Measurements from ENCODE around the gene PLK1. TPM values are rescaled to one million over a fixed set of nuclear protein-coding genes. Genes with fewer than 3 reads are reported as not detected.
"Not testable (repeated sequence)": the region's sequence is repeated elsewhere in the genome, so short reads cannot be mapped to it uniquely, and the experiment has no call there.

Gene PLK1
- total RNA-seq (2014; rRNA removed; shearing (Covaris generic)), result 53.2 and 65.5 TPM in 2 replicates

DNA sequence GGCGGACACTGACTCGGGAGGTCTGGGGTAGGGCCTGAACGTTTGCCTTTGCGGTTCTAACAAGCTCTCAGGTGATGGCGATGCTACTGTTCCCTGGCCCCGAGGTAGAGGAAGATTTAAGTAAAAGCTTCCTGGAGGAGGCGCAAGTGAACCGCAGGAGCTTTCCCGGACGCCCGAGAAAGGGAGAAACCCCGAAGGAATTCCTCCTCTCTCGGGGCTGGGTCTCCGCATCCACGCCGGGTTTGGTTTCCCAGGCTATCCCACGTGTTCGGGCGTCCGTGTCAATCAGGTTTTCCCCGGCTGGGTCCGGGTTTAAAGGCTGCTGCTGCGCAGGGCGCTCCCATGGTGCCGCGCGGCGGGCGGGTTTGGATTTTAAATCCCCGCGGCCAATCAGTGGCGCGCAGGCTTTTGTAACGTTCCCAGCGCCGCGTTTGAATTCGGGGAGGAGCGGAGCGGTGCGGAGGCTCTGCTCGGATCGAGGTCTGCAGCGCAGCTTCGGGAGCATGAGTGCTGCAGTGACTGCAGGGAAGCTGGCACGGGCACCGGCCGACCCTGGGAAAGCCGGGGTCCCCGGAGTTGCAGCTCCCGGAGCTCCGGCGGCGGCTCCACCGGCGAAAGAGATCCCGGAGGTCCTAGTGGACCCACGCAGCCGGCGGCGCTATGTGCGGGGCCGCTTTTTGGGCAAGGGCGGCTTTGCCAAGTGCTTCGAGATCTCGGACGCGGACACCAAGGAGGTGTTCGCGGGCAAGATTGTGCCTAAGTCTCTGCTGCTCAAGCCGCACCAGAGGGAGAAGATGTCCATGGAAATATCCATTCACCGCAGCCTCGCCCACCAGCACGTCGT lies at the start of gene PLK1:
PLK1 (plus strand) TSS at position 460 of the 844 bp plus-strand sequence; CDS start at position 504, 44 bp downstream.
- DNase-seq (ENCODE audit: low spot score), result peak; percentile 75

DNA sequence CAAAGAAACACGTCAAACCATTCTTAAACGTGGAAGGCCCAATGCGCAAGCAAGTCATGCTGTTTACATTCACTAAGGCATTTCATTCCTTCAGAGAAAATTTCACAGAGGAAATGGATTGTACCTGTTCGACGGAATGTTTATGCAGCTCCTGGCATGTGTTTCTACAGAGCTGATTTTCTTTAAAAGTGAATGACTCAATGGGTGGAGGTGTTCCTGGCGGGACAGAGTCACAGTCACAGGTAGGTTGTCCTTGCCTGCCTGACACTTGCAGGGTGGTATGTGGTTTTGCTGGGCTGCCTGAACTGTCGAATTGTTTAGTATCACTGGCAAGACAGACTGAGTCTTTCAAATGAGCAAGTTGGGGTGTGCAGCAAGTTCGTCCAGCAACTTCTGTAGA lies 49.2 kb upstream of the PLK1 start:
- no peak for DNase-seq (ENCODE audit: low spot score)

DNA sequence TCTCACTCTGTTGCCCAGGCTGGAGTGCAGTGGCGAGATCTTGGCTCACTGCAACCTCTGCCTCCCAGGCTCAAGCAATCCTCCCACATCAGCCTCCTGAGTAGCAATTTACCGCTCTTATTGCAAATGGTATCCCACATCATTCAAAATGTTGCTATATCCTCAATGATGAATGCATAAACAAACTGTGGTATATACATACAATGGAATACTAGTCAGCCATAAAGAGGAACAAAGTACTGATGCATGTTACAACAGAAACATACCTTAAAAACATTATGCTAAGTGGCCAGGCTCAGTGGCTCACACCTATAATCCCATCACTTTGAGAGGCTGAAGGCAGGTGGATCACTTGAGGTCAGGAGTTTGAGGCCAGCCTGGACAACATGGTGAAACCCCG lies 46.8 kb upstream of the PLK1 start:
- not testable (repeated sequence) for DNase-seq (ENCODE audit: low spot score)

DNA sequence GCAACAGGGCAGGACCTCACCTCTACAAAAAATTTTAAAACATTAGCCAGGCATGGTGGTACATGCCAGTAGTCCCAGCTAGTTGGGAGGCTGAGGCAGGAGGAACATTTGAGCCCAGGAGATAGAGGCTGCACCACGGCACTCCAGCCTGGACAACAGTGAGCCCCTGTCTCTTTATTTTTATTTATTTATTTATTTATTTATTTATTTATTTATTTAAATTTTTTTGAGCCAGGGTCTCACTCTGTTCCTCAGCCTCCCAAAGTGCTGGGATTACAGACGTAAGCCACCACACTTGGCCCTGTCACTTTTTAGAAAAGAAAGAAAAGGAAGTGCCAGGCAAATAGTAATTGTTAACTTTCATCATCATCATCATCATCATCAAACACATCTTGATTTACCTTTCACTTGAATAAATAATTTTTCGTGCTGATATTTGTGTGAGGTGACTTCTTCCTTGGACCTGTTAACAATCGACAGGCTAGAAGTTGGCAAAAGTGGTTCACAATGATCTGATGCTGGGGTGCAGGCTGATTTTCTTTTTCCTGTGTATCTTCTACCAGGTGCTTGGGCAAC lies 44.1 kb upstream of the PLK1 start:
- DNase-seq (ENCODE audit: low spot score), result no peak

DNA sequence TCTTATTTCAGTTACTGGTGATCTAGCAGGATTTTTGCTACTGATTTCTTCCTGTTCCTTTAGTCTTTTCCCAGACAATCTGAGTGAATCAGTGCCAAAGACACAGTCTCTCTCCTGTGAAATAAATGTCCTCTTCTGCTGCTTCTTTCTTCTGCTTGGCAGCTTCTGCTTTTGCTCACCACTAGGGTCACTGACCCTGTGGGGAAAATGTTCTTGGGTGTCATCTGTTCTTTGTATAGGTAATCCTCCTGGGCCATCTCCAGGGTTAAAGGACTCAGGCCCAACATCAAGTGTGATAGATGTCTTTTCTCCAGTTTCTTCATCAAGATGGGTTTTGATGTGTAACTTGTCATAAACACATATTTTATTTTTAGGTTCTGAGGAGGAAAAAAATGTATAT lies 42.7 kb upstream of the PLK1 start:
- DNase-seq (ENCODE audit: low spot score), result no peak

DNA sequence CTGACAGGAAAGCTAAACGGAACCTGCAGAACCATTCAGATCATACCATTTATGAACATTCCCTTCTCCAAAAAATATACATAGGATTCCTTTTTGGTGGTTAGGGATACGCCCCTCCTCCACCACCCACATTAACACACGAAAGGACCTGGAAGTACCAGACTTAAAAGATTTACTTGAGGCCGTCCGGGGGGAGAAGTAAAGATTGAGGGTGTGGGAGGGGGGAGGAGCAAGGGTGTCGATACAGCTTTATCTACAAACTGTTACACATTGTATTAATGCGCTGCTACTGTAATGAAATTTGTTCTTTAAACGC lies 38.1 kb upstream of the PLK1 start:
- DNase-seq (ENCODE audit: low spot score), result no peak

DNA sequence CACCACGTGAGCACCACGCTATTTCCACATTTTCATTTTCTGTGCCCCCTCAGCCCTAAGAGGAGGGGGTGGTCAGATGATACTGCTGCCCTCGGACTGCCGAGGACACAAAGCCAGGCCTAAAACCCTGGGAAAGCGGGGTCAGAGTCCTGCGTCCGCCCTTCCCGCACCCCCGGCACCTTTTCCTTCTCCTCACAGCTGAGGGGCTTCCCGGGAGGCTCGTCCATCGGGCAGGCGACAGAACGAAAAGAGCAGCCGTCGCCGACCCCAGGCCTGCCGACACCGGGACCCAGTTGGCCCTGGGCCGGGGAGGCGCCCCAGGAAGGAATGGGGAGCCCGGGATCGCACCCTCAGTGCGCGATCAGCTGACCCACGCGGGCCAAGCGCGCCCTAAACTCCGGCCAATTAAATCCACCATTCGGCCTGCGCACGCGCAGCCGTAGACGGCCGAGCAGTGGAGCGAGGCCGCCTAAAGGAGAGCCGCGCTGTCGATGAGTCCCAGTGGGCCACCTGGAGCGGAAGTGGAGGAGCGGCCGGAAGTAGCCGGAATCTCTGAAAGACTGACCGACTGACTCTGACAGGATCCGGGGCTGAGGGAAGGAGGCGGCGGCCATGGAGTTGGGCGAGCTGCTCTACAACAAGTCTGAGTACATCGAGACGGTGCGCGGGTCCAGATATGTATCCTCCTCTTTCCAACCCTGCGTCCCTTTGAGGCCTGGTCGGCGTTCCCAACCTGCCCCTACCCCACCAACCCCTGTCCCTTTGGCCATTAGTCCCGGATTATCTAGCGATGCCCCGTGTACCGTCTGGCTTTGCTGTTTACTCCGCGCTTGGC lies 37.5 kb upstream of the PLK1 start, which contains the start of the genes DCTN5 and PALB2:
DCTN5 (plus strand) TSS at position 536 of the 835 bp plus-strand sequence; CDS start at position 613, 77 bp downstream.
PALB2 (minus strand) TSS at position 380 of the 835 bp plus-strand sequence; CDS start at position 227, 153 bp downstream.
- peak; percentile 92 for DNase-seq (ENCODE audit: low spot score)

DNA sequence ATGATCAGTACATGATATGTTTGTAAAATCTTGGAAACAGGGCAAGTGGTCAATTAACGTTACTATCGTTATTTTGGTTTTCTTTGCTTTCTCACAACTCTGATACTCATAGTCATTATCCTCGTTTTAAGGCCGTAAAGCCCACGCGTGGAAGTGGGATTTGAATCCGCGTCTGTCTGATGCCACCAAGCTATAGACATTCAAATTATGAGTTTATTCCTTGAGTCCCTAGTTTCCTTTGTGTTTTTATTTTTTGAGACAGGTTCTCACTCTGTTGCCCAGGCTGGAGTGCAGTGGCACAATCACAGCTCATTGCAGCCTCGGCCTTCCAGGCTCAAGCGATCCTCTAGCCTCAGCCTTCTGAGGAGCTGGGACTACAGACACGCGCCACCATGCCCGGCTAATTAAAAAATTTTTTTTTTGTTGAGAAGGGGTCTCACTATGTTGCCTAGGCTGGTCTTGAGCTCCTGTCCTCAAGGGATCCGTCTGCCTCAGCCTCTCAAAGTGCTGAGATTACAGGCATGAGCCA lies 36.4 kb upstream of the PLK1 start:
- DNase-seq (ENCODE audit: low spot score), result no peak

DNA sequence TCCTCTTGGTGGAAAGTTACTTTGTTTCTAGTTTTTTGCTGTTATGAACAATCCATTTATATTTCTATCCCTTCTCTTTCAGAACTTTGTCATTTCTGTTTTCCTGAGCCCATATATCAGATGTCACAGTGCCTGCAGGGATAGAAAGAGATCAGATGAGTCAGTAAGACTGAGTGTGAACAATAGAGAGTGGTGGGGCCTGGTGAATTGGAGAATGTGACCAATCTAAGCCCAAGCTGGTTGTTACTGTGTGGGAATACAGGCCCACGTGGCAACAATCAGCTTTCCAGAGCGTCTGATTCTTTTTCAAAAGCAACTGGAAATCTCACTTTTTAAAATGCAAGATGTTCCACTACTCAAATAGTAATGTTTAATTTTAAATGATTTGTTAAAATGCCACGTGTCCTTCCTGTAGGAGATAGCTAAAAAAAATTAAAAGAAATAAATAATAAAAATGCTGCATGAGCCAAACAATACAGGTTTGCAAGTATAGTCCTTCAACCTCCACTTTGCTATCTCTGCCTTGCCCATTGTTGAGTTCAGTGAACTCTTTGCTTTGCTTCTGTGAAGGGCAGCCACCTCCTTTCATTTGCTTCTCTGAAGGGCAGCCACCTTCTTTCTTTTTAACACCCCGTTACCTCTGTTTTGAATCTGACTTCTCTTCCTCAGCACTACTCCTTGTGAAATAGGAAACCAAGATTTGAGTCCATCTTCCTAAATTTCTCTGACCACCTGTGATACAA lies 27.8 kb upstream of the PLK1 start:
- no peak for DNase-seq (ENCODE audit: low spot score)

DNA sequence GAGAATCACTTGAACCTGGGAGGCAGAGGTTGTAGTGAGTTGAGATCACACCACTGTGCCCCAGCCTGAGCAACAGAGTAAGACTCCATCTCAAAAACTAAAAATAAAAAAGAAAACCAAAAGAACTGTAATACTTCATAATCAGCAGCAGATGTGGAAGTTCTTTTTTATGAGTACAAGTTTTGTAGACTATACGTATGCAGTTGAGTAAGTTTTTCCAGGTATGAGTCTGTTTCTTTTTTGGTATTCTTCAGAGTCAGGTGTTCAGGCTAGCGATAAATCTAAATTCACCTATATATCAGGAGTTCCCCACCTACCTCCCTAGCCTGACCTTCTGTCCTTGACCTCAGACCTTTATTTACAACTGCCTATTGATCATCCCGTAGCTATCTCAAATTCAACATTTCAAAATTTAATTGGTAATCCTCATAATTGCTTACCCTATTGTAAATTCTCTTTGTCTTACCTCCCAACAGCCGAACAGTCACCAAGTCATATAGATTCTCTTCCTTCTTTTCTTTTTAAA lies 26.7 kb upstream of the PLK1 start:
- no peak for DNase-seq (ENCODE audit: low spot score)

DNA sequence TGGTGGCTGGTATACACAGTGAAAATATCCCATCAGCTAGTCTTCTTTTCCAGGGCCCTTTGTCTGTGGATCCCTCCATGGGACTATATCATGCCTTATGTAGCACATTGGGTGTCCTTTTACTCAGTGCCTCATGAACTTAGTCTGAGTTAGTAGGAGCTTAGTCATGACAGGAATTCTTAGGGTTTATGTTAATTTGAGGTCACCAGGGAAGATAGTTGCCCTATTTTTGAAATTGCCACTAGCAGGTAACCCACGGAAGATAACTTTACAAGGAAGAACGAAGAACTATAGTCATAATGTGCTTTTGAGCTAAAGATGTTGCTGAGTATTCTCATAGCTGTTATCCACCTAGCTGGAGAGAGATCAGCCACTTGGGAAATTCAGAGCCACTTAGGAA lies 14.8 kb upstream of the PLK1 start:
- no peak for DNase-seq (ENCODE audit: low spot score)

DNA sequence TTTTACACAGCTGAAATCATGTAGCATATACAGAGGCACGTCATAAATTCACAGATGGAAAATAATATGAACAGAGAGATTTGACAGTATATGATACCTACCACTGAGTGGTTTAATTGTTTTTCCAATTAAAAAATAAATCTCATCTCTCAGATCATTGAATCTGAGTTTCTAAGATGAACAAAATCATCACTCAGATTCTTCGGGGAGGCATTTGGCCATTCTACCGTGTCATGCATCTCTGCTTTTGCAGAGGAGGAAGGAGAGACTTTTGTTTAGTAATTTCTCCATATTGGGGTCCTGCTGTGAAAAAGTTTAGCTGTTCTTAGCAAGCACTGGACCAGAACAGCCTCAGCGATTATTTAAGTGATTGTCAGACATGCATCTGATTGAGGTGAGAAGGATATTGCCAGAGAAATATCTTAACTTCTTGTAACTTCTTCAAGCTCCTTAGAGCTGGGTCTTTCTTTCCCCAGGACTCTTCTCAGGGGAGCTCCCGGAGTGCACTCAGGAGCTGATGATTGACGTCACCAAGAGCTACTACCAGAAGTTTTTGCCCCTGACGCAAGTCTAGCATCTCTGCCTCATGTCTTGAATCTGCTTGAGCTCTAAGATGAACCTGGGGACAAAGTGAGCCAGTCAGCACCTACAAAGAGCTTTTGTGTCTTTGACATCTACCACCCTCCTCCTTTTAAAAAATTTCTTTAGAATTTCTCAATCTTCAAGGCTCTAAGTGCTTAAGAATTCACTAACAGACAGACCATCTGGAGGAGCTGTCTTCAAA lies 11.9 kb upstream of the PLK1 start:
- DNase-seq (ENCODE audit: low spot score), result no peak

DNA sequence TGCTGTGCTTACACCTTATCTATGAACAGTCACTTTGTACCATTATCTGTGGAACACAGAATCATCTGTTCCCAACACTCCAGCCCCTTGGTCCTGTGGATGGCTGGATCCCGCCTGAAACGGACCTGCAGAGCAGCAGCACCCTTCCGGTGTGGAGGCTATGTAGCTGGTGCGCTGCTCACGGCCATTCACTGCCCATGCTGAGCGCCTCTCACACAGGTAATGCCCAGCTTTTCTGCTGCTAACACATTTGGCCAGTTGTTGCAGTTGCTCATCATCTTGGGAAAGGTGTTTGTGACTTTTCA lies 11.4 kb upstream of the PLK1 start:
- no peak for DNase-seq (ENCODE audit: low spot score)

DNA sequence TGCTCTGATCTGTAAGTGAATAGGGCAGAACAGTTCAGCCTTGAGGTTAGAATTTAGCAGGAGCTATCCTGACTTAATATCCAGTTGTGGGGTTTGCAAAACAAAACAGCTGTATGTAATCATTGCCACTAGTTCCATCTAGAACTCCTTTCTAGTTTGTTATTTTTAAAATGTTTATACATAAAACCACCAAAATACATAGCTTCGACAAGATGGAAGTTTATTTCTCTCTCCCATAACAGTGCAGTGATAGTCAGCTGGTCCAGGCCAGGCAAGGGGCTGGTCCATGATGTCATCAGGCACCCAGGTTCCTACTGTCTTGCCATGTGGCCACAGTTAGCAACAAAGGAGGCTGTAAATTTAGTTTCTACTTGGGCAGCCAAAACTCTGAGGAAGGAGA lies 10.5 kb upstream of the PLK1 start:
- DNase-seq (ENCODE audit: low spot score), result no peak

DNA sequence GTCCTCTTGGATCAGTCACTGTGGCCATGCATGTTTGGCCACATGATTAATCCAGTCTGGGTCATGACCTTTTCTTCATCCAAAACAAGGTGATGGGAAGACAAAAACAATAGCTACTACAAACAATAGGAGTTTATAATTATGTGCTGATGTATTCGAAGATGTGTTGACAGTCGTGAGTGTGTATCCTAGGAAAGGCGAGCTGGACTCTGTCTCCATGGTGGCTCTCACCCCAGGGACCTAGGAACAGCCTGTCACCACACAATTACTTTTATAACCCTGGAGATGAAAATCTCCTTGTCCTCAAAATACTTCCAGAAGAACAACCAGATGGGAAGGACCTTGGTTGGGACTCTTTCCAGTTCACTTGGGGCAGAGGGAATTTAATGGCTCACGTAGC lies 9.8 kb upstream of the PLK1 start:
- DNase-seq (ENCODE audit: low spot score), result no peak

DNA sequence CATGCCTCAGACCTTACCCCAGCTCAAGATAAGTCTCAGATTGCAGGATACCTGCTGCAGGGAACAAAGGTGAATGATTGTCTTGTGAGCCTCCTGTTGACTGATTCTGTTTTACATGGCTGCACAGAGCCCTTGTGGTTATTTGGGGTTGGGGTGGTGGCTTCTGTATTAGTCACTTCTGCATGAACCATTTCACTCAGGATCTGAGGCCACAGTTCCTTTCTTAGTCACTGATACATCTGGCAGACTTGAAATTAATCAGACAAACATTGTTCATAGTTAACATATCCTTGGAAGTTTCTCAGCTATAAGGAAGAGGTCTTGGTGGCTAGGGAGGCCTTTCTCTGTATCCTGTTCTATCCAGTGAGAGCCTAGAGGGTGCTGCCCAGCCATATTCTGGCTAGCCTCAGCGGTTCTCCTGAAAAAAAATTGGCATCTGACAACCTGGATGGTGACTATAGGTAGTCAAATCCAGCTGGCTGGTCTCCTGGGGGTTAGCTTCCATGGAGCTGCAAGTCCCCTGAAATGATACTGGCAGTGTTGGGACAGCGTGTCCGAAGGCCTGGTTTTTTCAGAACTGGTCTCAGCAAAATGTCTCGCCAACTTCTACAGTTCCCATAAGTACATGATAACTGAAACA lies 8.4 kb upstream of the PLK1 start:
- DNase-seq (ENCODE audit: low spot score), result no peak

DNA sequence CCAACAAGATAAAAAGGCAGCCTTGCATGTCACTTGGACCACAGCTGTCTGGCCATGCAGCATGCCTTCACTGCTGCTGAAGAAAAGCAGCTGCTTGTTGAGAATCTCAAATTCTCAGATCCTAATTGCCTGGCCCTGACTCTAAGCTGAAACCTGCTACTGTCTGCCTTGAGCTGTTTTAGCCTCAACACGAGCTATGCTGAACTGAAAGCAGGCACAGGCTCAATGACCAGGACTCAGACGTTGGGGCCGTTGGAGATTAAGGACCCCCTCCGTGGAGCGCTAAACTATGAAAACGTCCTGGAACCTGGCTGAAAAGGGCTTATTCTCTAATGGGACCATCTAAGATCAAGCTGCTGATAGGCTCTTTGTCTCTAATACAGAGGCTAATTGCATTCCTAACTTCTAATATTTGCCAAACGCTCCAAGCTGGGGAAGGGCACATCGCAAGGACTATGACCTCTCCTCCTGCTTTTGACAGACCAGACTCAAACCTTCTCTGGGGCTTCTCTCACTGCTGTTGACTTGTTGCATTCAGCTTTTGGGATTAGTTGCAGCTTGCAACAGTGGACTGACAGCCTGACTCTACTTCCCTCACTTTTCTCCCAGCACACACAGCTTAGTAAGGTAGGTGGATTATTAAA lies 4.6 kb upstream of the PLK1 start:
- DNase-seq (ENCODE audit: low spot score), result no peak

DNA sequence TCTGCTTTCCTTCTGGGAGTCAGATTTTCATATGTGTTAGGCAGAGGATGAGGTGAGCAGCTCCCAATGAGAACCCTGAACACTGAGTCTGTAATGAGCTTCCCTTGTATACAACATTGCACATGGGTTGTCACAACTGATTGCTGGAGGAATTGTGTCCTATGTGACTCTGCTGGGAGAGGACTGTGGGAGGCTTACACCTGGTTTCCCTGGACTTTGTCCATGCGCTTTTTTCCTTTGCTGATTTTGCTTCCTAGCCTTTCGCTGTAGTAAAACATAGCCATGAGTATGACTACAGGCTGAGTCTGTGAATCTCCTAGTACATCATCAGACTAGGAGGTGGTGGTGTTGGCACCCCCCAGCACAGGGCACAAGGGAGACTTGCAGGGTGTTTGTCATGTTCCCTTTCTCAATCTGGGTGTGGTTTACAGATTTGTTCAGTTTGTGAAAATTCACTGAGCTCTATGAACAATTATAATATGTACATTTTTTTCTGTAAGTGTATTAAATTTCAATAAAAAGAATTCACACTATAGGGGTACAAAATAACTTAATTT lies 1.7 kb upstream of the PLK1 start:
- no peak for DNase-seq (ENCODE audit: low spot score)

DNA sequence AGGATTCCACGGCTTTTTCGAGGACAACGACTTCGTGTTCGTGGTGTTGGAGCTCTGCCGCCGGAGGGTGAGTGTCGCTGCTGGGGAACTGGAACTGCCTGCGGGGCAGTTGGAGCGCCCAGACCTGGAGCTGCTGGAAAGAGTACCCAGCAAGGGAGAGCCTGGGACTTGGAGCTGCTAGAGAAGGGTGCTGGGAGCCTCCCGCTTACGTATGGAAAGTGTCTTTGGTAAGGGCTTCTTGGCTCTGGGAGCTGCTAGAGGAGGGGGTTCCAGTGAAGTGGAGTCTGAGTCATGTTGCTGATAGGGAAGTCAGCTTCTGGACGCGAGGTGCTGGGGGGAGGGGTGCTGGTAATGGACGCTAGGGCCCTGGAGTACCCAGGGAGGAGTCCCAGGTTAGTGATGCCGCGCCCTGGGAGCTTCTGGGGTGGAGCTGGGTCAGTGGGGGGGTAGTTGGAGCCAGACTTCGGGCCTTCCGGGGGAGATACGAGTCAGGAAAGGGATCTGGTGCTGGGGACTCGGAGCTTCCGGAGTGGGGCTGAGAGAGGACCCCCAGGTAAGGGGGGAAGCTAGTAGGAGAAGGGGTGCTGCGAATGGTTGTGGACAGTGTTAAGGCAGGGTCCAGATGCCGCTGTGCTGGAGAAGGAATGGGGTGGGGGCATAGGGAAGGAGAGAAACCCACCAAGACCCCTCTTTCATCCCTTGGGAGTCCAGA lies 741 bp downstream of the PLK1 start:
- peak; percentile 31 for DNase-seq (ENCODE audit: low spot score)

All from H4 (cell line).